ENCODE measurements around the gene CRYBA4. TPM values are rescaled to one million over a fixed set of nuclear protein-coding genes. Genes with fewer than 3 reads are reported as not detected.
A peak's percentile ranks its signal among the peaks of the same experiment; 100 is the strongest.

Gene CRYBA4
- total and polyA plus RNA-seq, 7 donors = not detected

GRCh38 chr22:26651815-26652214 is 30.1 kb downstream of the CRYBA4 start:
- Histone ChIP-seq H3K9me3 (no peaks in the 10 kb centered on the region), H3K36me3 (no peaks in the 10 kb centered on the region), H3K27me3 (peaks cover under 1 to 52% (median 18%) of the 10 kb centered on the region in 3 donors), H3K4me3 (no peak overlapping the region), H3K27ac (no peak overlapping the region), H3K4me1 (peaks cover 0 to under 1% (median under 1%) of the 10 kb centered on the region in 4 donors)
- intact Hi-C loops (cut with DNase I) = no loop called here
- TF ChIP-seq, protein P1, sequence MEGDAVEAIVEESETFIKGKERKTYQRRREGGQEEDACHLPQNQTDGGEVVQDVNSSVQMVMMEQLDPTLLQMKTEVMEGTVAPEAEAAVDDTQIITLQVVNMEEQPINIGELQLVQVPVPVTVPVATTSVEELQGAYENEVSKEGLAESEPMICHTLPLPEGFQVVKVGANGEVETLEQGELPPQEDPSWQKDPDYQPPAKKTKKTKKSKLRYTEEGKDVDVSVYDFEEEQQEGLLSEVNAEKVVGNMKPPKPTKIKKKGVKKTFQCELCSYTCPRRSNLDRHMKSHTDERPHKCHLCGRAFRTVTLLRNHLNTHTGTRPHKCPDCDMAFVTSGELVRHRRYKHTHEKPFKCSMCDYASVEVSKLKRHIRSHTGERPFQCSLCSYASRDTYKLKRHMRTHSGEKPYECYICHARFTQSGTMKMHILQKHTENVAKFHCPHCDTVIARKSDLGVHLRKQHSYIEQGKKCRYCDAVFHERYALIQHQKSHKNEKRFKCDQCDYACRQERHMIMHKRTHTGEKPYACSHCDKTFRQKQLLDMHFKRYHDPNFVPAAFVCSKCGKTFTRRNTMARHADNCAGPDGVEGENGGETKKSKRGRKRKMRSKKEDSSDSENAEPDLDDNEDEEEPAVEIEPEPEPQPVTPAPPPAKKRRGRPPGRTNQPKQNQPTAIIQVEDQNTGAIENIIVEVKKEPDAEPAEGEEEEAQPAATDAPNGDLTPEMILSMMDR (IDR thresholded peaks at IDR 0.05) = no peak
- TF ChIP-seq POLR2A (IDR thresholded peaks at IDR 0.05) (no peak), POLR2AphosphoS5 (IDR thresholded peaks at IDR 0.05) (no peak), EP300 (IDR thresholded peaks at IDR 0.05) (no peak)
- DNase-seq = no peak
- WGBS, 2 donors = 70 to 75% methylated on average over 10 of the region's 10 CpGs

- 2 to 3% methylated on average over 62 of the region's 62 CpGs for WGBS, 2 donors
- Histone ChIP-seq H3K36me3 (no peaks in the 10 kb centered on the region), H3K4me3 (peak within 1 kb of the TSS in 3 of 4 donors; percentile 12 to 34 (median 34)), H3K27me3 (peaks cover 21 to 69% (median 42%) of the 10 kb centered on the region in 3 donors), H3K9me3 (no peaks in the 10 kb centered on the region), H3K4me1 (peaks cover 0 to 26% (median 25%) of the 10 kb centered on the region in 4 donors), H3K27ac (no peak within 1 kb of the TSS)
- TF ChIP-seq POLR2AphosphoS5 (IDR thresholded peaks at IDR 0.05) (no peak), POLR2A (IDR thresholded peaks at IDR 0.05) (no peak), EP300 (IDR thresholded peaks at IDR 0.05) (no peak)
- TF ChIP-seq, protein P1 (IDR thresholded peaks at IDR 0.05) = no peak
- no peak for DNase-seq
- intact Hi-C loops (cut with DNase I) = loop anchor here (5.0 kb wide), 1 partner anchor 65 kb away; the partner anchor contains the start of gene TPST2
These were observed 35.4 kb downstream of the CRYBA4 start, which contains the start of gene MIAT for GRCh38 chr22:26656891-26657851. MIAT (plus strand) TSS chr22:26657588.

- WGBS, 2 donors = 8 to 10% methylated on average over 11 of the region's 11 CpGs
- H3K27me3 ChIP-seq = peaks cover 21 to 77% (median 40%) of the 10 kb centered on the region in 3 donors
- peaks cover 0 to 26% (median 25%) of the 10 kb centered on the region in 4 donors for H3K4me1 ChIP-seq
- H3K36me3 ChIP-seq = no peaks in the 10 kb centered on the region
- no peak for DNase-seq
- TF ChIP-seq POLR2AphosphoS5 (IDR thresholded peaks at IDR 0.05) = no peak
- TF ChIP-seq, protein P1 (IDR thresholded peaks at IDR 0.05) = no peak
- no peak for TF ChIP-seq POLR2A (IDR thresholded peaks at IDR 0.05)
- TF ChIP-seq EP300 (IDR thresholded peaks at IDR 0.05) = no peak
- intact Hi-C loops (cut with DNase I) = loop anchor here (5.0 kb wide), 1 partner anchor 66 kb away; the partner anchor contains the start of gene TPST2
- H3K4me3 ChIP-seq = peak overlapping the region in 3 of 4 donors; percentile 11 to 34 (median 25)
- H3K9me3 ChIP-seq = no peaks in the 10 kb centered on the region
- H3K27ac ChIP-seq = no peak overlapping the region
These were observed 36.4 kb downstream of the CRYBA4 start for GRCh38 chr22:26658161-26658560.

DNA sequence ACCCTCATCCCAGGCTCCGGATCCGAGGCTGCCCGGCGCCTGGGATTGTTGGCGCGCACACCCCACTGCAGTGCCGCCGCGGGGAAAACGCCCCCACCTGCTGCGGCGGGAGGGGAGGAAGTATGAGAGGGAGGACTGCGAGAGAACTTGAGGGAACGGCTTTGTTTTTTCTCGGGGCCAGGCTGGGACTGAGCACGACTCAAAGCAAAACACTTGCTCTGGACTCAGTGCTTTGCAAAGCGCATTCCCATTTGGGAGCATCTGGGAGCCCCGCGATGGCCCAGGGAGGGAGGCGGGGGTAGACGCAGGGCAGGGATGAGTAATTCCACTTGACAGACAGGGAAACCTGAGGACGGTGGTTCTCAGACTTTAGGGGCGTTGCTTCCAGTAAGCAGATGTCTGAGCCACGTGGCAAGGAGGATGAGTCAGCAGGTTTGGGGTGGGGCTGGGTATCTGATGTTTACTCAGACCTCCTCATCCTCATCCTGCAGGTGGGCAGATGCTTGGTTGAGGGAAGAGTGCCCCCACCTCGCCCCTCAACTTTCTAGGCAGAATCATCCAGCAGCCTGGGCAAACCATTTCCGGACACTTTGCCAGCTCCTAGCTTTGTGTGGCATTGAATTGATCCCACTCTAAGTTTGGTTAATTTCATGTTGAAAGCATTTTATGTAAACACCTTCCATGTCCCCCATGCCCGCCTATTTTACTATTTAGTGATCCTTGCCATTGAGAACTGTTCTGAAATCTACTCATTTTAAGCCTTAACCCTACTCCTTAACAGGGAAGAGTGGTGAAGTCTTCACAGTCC is 37.1 kb downstream of the CRYBA4 start:
- Histone ChIP-seq H3K27ac (no peak overlapping the region), H3K4me1 (peaks cover 0 to 26% (median 25%) of the 10 kb centered on the region in 4 donors), H3K36me3 (no peaks in the 10 kb centered on the region), H3K9me3 (no peaks in the 10 kb centered on the region), H3K27me3 (peaks cover 21 to 78% (median 39%) of the 10 kb centered on the region in 3 donors), H3K4me3 (peak overlapping the region in 3 of 4 donors; percentile 11 to 34 (median 25))
- no peak for DNase-seq
- 3 to 4% methylated on average over 27 of the region's 27 CpGs for WGBS, 2 donors
- TF ChIP-seq, protein P1 (IDR thresholded peaks at IDR 0.05) = no peak
- TF ChIP-seq POLR2AphosphoS5 (IDR thresholded peaks at IDR 0.05) = peak in 1 of 4 donors; percentile 48
- intact Hi-C loops (cut with DNase I) = loop anchor here (5.0 kb wide), 1 partner anchor 67 kb away; the partner anchor contains the start of gene TPST2
